ENCODE data around the gene DRD3. TPM values are rescaled to one million over a fixed set of nuclear protein-coding genes. Genes with fewer than 3 reads are reported as not detected.

DRD3 gene
- polyA plus RNA-seq, 1 of the 3 experiments (the other 2 are of a cell fraction), result not detected

- no peak for TF ChIP-seq REST (IDR thresholded peaks at IDR 0.05; ENCODE audit: low read depth, low read length)
- TF ChIP-seq RFX5 (IDR thresholded peaks at IDR 0.05; ENCODE audit: low read length), result no peak
- no peak for TF ChIP-seq EP300 (IDR thresholded peaks at IDR 0.05; ENCODE audit: borderline replicate concordance in 1 of 2, low read depth in 1 of 2, low read length in 1 of 2)
- peak; percentile 46; the same call in 1 of the 2 replicates for TF ChIP-seq MAX (IDR thresholded peaks at IDR 0.05; ENCODE audit: low read depth)
- no peak for TF ChIP-seq RCOR1 (IDR thresholded peaks at IDR 0.05; ENCODE audit: low read length)
- TF ChIP-seq RAD21 (IDR thresholded peaks at IDR 0.05; ENCODE audit: low read length), result no peak
- TF ChIP-seq FOXJ3 (CRISPR knock-in tag; IDR thresholded peaks at IDR 0.05), result no peak
- TF ChIP-seq FOSL2 (IDR thresholded peaks at IDR 0.05; ENCODE audit: borderline replicate concordance, low read depth), result peak; percentile 24; the same call in 1 of the 2 replicates
Measured at GRCh38 chr3:114213627-114214541, 35.0 kb upstream of the DRD3 start (continued).

DNA sequence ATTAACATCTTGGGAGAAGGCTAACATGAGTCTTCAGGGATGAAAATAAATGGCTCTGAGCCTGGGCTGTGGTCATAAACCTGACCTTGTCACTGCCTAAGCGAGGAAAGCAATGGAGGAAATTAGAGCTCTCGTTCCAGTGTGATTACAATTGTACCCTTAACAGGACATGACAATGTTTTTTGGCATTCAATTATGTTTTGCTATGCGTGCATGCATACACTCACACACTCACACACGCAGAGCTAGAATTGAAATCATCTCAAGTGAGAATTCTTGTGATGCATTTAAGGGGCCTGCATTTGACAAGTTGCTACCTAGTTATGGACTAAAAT, 34.4 kb upstream of the DRD3 start:
- no peak for DNase-seq
- TF ChIP-seq POLR2AphosphoS5 (IDR thresholded peaks at IDR 0.05; ENCODE audit: low read depth, low read length), result no peak
- Histone ChIP-seq H3K79me2 (ENCODE audit: insufficient read depth) (no peaks in the 10 kb centered on the region), H3K9me3 (no peaks in the 10 kb centered on the region), H2AFZ (ENCODE audit: low read depth) (no peak overlapping the region), H3K4me2 (peak overlapping the region; percentile 68; the same call in 1 of the 2 replicates), H3F3A (replicated peaks; ENCODE audit: insufficient read depth) (no peaks in the 10 kb centered on the region), H3K9me2 (no peaks in the 10 kb centered on the region), H3K4me1 (ENCODE audit: control insufficient read depth in 1 of 2, insufficient read depth in 2 of 2, low read depth in 1 of 2, low read length in 1 of 2) (peaks cover 3 to 19% of the 10 kb centered on the region in 2 experiments), H3K27ac (ENCODE audit: low read depth in 2 of 2, low read length in 1 of 2) (no peak overlapping the region), H3K27me3 (ENCODE audit: insufficient read depth) (no peaks in the 10 kb centered on the region), H3K9ac (no peak overlapping the region), H3K4me3 (ENCODE audit: low read depth in 2 of 2, low read length in 1 of 2) (0 out of 4 replicates have a peak overlapping the region, but pooled peaks of 1 of the 2 experiments have one; percentile 45), H3K36me3 (replicated peaks in 1 of 2; ENCODE audit: control insufficient read depth in 1 of 2, insufficient read depth in 2 of 2, low read length in 1 of 2) (no peaks in the 10 kb centered on the region), H4K20me1 (ENCODE audit: insufficient read depth) (no peaks in the 10 kb centered on the region)
- CTCF ChIA-PET, result interaction anchor here (1.2 to 2.2 kb wide), 2 partner anchors 9 to 86 kb away, joined by 3 to 6 read pairs; no protein-coding TSS in a partner anchor
- 88% methylated on average over 4 of the region's 4 CpGs for WGBS (ENCODE audit: low lambda C conversion rate)
- POLR2A ChIA-PET, result no interaction called here

DNA sequence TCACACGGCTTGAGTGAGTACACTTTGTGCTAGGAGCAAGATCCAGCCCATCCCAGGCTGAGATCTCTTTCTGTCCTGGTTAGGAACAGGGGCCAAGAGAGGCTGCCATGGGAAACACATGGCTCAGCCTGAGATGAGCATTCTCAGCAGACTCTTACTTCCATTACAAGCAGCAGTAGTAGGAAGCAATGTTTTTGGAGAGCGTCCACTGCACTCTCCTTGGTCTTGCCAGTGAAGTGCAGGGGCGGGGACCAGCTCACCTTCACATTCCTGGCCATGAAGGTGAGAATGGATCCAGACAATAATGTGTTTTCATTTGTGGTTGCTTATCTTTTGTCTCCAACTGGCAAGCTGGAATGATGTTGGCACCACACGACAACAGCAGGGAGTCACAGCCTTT, 33.8 kb upstream of the DRD3 start:
- Histone ChIP-seq H3K27me3 (ENCODE audit: insufficient read depth) (no peaks in the 10 kb centered on the region), H3K4me3 (ENCODE audit: low read depth in 2 of 2, low read length in 1 of 2) (no peak overlapping the region), H3F3A (replicated peaks; ENCODE audit: insufficient read depth) (no peaks in the 10 kb centered on the region), H3K9me2 (no peaks in the 10 kb centered on the region), H3K4me2 (no peak overlapping the region), H3K9me3 (no peaks in the 10 kb centered on the region), H3K27ac (ENCODE audit: low read depth in 2 of 2, low read length in 1 of 2) (no peak overlapping the region), H3K36me3 (replicated peaks in 1 of 2; ENCODE audit: control insufficient read depth in 1 of 2, insufficient read depth in 2 of 2, low read length in 1 of 2) (no peaks in the 10 kb centered on the region), H3K9ac (no peak overlapping the region), H4K20me1 (ENCODE audit: insufficient read depth) (no peaks in the 10 kb centered on the region), H3K79me2 (ENCODE audit: insufficient read depth) (no peaks in the 10 kb centered on the region), H3K4me1 (ENCODE audit: control insufficient read depth in 1 of 2, insufficient read depth in 2 of 2, low read depth in 1 of 2, low read length in 1 of 2) (peaks cover 3 to 19% of the 10 kb centered on the region in 2 experiments), H2AFZ (ENCODE audit: low read depth) (no peak overlapping the region)
- no peak for TF ChIP-seq TCF12 (IDR thresholded peaks at IDR 0.05)
- WGBS (ENCODE audit: low lambda C conversion rate), result 60% methylated on average over 4 of the region's 4 CpGs
- no peak for DNase-seq
- CTCF ChIA-PET, result interaction anchor here (2.2 kb wide), 1 partner anchor 8 kb away, joined by 6 read pairs; no protein-coding TSS in a partner anchor
- POLR2A ChIA-PET, result no interaction called here

All from SK-N-SH (cell line).